Measurements from ENCODE around the gene GATA2.

GATA2 gene

GRCh38 chr3:128492671-128493569 lies at the start of gene GATA2:
Gene GATA2 (minus strand): TSS chr3:128493201. CDS start chr3:128487031, 6,170 bp downstream.
- DNase-seq: no peak

DNA sequence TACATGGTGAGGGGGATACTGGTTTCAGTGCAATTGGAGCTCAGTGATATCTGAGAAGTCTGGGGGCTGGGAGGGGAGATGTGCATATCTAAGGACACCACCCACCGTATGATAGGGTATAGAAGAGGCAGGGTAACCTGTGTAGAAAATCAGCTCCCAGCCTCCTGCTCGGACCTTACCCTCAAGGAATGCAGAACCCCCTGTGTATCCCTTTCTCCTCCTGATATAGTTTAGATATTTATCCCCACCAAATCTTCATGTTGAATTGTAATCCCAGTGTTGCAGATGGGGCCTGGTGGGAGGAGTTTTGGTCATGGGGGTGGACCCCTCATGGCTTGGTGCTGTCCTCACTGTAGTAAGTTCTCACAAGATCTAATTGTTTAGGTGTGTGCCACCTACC lies 48.2 kb upstream of the GATA2 start:
- no peak for DNase-seq

GRCh38 chr3:128539376-128539775 lies 46.4 kb upstream of the GATA2 start:
- no peak for DNase-seq

DNA sequence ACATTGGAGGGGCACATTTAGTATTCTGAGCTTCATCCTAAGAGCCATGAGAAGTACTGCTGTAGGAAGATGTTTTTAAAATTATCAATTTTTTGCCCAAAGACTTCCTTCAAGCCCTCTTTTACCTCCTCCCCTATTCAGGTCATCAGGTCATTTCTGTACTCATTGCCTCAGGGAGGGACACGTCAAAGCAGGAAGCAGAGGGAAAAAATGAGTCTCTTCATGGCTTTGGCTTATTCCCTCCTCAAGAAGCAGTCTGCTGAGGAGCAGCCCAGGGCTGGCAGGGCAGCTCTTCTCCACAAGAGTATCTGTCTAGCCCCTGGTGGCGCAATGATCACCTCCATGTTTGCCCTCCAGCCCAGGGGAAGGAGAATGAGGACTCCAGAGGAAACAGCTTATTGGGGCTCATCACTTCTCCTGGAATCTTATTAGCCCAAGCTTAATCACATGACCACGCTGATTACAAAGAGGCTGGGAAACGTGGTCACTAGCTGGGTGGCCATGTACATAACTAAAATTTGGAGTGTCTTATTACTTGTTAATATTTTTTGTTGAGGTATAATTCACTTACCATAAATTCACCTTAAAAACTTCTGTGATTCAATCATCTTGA lies 44.2 kb upstream of the GATA2 start:
- no peak for DNase-seq

DNA sequence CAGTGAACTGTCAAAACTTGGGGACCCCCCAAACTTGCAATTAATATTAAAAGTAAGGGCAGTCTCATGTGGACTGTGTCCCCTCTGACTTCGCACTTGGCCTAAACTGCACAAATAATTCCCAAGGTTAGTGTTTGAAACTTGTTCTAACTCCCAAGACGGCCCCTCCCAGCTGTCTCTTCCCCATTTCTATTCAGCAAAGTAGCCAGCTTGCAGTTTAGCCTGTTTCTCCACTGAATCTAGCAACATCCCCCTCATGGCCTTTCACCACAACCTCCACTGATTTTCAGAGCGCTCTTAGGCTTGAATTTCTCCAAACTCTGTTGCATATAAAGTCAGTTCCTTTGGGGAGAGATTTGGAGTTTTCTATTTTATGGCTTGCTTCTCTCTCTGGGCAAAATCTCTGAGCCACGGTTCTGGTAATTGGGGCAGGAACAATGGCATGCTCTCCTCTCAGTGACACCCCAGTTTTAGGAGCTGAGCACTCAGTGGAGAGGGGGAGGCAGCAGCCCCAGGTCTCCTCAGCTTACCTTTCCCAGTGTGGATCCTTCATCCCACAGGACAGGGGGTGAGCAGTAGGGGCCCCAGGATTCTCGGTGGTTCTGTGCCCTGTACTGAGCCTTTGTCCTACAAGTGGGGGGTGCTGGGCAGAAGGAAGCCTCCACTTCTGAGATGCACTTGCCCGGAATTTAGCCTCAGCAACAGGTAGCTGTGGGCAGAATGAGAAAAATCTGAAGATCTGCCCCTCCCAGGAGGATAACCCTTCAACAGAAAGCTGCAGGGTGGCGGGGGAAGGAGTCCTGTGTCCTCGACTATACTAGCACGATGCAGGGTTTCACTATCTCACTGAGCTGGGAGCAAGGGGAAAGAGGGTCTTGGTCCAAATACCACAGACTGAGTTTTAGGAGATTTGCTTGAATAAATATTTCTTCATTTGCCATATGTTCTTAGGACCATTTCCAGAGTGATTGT lies 39.3 kb upstream of the GATA2 start:
- DNase-seq: no peak

DNA sequence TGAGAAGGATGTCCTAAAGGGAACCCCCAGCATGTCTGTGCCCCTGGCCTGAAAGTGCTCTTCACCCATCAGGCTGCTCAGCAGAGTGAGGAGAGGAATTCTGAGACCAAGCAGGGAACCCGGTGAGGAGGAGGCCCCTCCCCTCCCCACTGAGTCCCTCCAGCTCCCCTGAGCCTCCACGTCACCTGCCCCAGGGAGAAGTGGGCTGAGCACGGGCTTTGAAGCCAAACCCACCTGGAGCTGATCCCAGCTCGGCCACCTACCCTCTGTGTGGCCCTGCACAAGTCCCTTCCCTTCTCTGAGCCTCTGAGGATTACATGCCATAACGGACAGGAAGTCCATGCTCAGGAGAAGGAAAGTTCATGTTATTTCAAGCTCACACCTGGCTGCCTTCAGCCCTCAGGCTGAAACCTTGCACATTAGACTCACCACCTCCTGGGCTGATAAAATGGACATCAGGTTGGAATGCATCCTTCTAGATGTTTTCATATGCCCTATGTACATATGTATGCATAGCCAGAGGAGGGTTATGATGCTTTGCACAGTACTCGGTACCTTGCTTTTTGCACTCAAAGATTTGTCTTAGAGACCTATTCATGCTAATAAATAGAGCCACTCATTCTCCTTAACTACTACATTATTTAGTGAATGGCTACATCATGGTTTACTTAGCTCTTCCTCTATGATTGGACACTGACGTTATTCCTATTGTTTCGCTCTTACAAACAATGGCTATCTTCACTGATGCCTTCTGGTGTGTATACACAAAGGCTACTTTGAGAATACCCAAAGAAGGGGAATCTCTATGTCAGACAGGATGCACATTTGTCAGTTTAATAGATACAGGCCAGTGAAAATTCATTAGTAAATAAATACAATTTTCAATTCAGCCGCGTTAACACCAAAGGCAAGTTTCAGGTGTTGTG lies 31.6 kb upstream of the GATA2 start:
- DNase-seq: no peak

DNA sequence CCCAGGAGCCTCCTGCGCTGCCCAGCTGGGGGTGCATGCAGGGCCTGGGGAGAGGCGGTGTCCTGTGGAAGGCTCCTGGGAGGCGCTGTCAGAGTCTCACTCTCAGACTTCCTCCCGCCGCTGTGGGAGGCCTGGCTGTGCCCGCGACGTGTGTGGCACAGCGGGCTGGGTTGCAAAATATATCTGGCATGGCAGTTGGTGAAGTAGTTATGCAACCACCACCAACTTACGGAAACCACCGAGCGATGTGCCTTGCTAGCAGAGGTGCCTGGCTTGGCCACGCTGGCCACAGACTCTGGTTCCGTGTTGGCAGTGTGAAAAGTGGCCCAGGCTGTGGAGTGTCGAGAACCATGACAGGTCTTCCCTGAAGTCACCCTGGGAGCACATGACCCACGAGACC lies 30.6 kb upstream of the GATA2 start:
- no peak for DNase-seq

DNA sequence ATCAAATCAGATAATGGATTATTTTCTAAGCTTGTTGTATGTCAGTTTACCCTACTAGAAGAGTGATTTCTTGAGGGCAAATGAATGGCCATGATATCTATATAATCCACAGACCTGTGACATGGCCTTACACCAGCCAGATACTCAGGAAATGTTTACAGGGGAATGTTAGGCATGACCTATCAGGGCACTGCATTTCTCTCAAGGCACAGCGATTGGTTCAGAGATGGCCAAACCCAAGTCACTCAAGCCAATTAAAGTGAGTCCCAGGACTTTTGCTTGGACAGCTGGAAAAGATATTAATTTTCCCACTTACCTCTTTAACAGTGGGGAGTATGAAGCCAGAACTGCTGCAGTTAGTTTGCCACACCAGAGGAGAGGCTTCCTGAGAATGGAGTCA lies 28.7 kb upstream of the GATA2 start:
- no peak for DNase-seq

- no peak for DNase-seq
Observed at GRCh38 chr3:128518587-128519490, 25.8 kb upstream of the GATA2 start.

- DNase-seq: no peak
Observed at GRCh38 chr3:128517648-128518047, 24.6 kb upstream of the GATA2 start.

- no peak for DNase-seq
Observed at GRCh38 chr3:128515967-128516366, 23.0 kb upstream of the GATA2 start.

DNA sequence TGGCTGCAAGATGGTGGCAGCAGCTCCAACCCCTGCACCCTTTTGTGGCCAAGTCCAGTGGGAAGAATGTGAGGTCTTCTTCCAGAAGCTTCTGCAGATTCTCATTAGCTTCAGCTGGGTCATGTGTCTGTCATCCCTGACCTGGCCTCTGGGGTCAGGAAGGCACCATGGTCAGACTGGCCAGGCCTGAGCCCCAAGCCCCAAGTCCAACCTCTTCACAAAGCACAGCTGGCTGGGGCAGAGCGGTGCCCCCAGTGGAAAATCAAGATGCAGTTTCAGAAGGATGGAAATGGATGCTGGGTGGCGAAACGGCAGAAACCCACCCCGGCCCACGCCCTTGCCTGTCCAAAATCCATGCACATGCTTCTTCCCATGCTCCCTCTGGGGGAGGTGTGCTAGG lies 15.9 kb upstream of the GATA2 start:
- DNase-seq: no peak

- DNase-seq: no peak
Observed at GRCh38 chr3:128506754-128507153, 13.8 kb upstream of the GATA2 start.

DNA sequence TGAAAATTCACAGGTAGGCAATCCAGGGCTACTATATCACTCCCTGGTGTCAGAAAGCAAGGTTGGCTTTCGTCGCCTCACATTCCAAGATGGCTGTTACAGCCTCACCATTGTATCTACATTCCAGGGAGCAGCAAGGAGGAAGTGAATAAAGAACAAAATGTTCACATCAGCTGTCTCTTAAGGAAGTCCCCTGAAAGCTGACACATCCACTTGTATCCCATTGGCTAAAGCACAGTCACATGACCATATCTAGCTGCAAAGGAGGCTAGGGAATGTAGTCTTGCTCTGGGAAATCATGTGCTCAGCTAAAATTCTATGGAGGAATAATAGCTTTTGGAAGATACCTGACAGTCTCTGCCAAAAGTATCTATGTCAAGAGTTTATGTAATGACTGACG lies 12.8 kb upstream of the GATA2 start:
- DNase-seq: no peak

GRCh38 chr3:128504963-128505730 lies 12.1 kb upstream of the GATA2 start:
- no peak for DNase-seq

DNA sequence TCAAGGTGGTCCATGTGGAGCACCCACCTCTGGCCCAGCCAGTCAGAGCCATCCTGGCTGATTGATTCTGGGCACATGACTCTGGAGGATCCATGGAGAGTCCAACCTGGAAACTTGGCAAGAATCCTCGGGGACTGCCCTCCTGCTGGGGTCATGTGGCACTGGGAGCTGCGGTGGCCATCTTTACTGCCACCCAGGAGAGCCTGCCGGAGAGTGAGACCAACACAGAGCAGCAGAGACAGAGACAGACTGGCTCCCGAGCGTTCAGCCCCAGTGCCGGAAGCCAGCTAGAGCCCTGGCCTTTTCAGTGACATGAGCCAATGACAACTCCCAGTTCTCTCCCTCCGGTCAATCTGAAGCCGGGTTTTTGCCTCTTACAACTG lies 11.5 kb upstream of the GATA2 start:
- DNase-seq: no peak

- no peak for DNase-seq
Observed at GRCh38 chr3:128503751-128504532, 10.9 kb upstream of the GATA2 start.

DNA sequence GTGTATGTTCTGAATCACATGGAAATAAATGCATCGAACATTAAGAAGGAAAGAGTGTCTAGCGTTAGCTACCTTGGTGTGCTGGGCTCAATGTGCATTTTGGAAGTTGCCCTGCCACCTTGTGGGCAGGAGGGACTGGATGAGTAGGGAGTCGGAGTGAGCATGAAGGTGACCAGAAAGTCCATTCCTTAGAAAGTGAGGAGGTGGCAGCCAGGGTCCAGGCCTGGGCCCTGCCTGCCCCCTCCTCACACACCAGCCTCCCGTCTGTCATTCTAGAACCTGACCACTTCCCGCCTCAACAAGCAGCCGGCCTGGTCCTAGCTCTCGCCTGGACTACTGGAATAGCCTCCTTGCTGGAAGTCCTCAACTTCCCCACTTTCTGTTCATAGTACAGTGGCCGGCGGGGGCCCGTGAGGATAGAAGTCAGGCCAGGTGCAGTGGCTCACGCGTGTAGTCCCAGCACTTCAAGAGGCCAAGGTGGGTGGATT lies 10.2 kb upstream of the GATA2 start:
- no peak for DNase-seq

DNA sequence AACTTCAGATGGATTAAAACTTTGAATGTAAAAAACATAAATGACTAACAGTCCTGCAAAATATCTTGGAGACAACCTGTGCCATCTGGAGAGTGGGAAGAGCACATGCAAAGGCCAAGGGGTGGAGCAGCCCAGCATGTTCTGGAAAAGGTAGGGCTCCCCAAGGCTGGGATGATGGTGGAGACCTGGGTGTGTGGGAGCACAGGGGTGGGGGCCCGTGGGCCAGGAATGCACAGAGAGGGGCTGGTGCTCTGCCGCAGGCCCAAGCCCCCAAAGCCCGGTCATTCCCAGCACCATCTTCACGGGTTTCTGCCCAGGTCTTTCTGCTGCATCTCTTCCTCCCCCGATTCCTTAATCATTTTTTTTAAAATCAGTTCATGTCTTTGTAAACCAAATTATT lies 9.7 kb upstream of the GATA2 start:
- DNase-seq: no peak
